HFFc6 (cell line): ENCODE data around the gene BCL2. TPM values are rescaled to one million over a fixed set of nuclear protein-coding genes. Genes with fewer than 3 reads are reported as not detected.

Experiments
- DNase-seq: peaks from one replicate; pipeline ENCODE4 v3.0.0-alpha.2; 2018
- H3K27ac Mint-ChIP-seq: 2 replicates; pipeline ENCODE4 v1.8.0; 2020; ENCODE audit warnings: mild to moderate bottlenecking, mixed read lengths
- H3K27me3 Mint-ChIP-seq: 2 replicates; pipeline ENCODE4 v1.8.0; 2021; ENCODE audit warnings: mild to moderate bottlenecking, moderate library complexity, mixed read lengths; ENCODE audit not compliant: insufficient read depth
- H3K36me3 Mint-ChIP-seq: 2 replicates; pipeline ENCODE4 v1.8.0; 2021; ENCODE audit warnings: low read depth, mixed read lengths
- H3K4me1 Mint-ChIP-seq: 2 replicates; pipeline ENCODE4 v1.8.0; 2020; ENCODE audit warnings: low read depth, mixed read lengths
- H3K4me3 Mint-ChIP-seq: 2 replicates; pipeline ENCODE4 v1.8.0; 2020; ENCODE audit warnings: mild to moderate bottlenecking, moderate library complexity, mixed read lengths
- H3K9me3 Mint-ChIP-seq: 2 replicates; pipeline ENCODE4 v1.8.0; 2020; ENCODE audit warnings: mild to moderate bottlenecking, mixed read lengths
- CTCF ChIP-seq: fragments of 200-600 bp; sonication (generic); IDR thresholded peaks from 2 replicates; pipeline ENCODE4 v1.5.0; 2021; ENCODE audit warnings: antibody characterized with exemption, mild to moderate bottlenecking
- long read RNA-seq: library from polyadenylated mRNA; unstranded; transcript quantifications from one replicate; pipeline ENCODE4 v2.0.0, GENCODE V29; 2019
- total RNA-seq, 6 experiments: library from RNA; stranded (reverse); fragmentation: NEBNext Ultra II Directional; extraction: Animal tissue kit (Norgen Biotek cat#: 25700); gene quantifications; 2 replicates in 1 of 6; 3 replicates in 5 of 6; pipeline ENCODE4 v1.2.3, GENCODE V29; 2021

The BCL2 gene
- 1 to 10 TPM in 2 of 6 experiments, under 1 TPM in 4; 0.17 to 1.1 (median 0.95) TPM for total RNA-seq
- long read RNA-seq = 0 reads

DNA sequence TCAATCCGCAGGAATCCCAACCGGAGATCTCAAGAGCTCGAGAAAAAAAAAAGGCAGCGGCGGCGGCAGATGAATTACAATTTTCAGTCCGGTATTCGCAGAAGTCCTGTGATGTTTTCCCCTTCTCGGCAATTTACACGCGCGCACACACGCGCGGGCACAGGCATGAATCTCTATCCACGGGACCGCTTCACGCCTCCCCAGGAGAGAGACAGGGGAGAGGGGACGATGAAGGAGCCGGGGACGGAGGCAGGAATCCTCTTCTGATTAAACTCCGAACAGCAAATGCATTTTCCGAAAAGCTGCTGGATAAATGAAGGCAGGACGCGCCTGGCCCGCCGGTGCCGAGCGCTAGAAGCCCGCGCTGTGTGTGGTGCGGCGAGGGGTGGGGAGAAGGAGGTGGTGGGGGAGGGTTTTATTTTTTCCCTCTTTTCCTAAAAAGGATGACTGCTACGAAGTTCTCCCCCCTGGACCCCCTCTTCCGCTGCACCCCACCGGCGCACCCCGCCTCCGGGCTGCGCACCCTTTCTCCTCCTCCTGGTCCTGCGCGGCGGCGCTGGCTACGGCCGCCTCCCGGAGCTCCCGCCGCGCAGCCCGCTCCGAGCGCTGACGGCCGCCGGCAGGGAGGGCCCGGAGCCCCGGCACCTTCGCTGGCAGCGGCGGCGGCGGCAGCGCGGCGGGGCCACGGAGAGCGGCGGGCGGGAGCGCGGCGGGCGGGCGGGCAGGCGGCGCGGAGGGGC is at the start of gene BCL2:
Gene BCL2, minus strand, starts transcription at position 387 of the 740 bp plus-strand sequence.
- H3K27me3 Mint-ChIP-seq = peaks cover 31% of the 10 kb centered on the region
- H3K36me3 Mint-ChIP-seq = no peaks in the 10 kb centered on the region; the same call in 1 of the 2 replicates
- DNase-seq = no peak
- H3K4me1 Mint-ChIP-seq = peaks cover 35% of the 10 kb centered on the region
- H3K4me3 Mint-ChIP-seq = peak within 1 kb of the TSS; percentile 93
- no peak for TF ChIP-seq CTCF
- H3K9me3 Mint-ChIP-seq = no peaks in the 10 kb centered on the region
- peak within 1 kb of the TSS; percentile 55; the same call in 1 of the 2 replicates for H3K27ac Mint-ChIP-seq

DNA sequence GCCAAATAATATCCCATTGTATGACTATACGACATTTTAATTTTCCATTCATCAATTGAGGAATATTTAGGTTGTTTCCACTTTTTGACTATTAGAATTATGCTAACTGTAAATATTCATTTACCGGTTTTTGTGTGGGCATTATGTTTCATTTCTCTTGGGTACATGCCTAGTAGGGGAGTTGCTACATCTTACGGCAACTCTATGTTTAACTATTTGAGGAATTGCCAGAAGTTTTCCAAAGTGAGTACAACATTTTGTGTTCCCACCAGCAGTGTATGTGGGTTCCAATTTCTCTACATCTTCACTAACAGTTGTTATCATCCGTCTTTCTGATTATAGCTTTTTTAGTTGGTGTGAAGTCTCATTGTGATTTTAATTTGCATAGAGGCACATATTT is 49.0 kb upstream of the BCL2 start:
- H3K4me3 Mint-ChIP-seq = peak overlapping the region; percentile 95
- no peak for TF ChIP-seq CTCF
- no peaks in the 10 kb centered on the region for H3K9me3 Mint-ChIP-seq
- H3K36me3 Mint-ChIP-seq = peaks cover 12% of the 10 kb centered on the region
- 0 out of 2 replicates have a peak, but pooled peaks cover 1% of the 10 kb centered on the region for H3K27me3 Mint-ChIP-seq
- no peak for DNase-seq
- H3K27ac Mint-ChIP-seq = peak overlapping the region; percentile 88
- H3K4me1 Mint-ChIP-seq = peaks cover 37% of the 10 kb centered on the region

GRCh38 chr18:63367053-63367953 is 47.7 kb upstream of the BCL2 start, which contains the start of gene KDSR:
KDSR (minus strand) TSS chr18:63367206; CDS start chr18:63367118, 88 bp downstream.
- Mint-ChIP-seq H3K27me3 (0 out of 2 replicates have a peak, but pooled peaks cover 1% of the 10 kb centered on the region), H3K4me1 (peaks cover 37% of the 10 kb centered on the region), H3K27ac (peak within 1 kb of the TSS; percentile 88), H3K4me3 (peak within 1 kb of the TSS; percentile 95), H3K9me3 (no peaks in the 10 kb centered on the region), H3K36me3 (peaks cover 14% of the 10 kb centered on the region)
- no peak; the same call in 1 of the 2 replicates for TF ChIP-seq CTCF
- DNase-seq = peak; percentile 99

GRCh38 chr18:63366213-63367052 is 46.9 kb upstream of the BCL2 start:
- peak overlapping the region; percentile 88 for H3K27ac Mint-ChIP-seq
- peaks cover 19% of the 10 kb centered on the region for H3K36me3 Mint-ChIP-seq
- DNase-seq = peak; percentile 68
- peak overlapping the region; percentile 95 for H3K4me3 Mint-ChIP-seq
- no peaks in the 10 kb centered on the region for H3K9me3 Mint-ChIP-seq
- 0 out of 2 replicates have a peak, but pooled peaks cover 1% of the 10 kb centered on the region for H3K27me3 Mint-ChIP-seq
- H3K4me1 Mint-ChIP-seq = peaks cover 37% of the 10 kb centered on the region
- TF ChIP-seq CTCF = no peak

DNA sequence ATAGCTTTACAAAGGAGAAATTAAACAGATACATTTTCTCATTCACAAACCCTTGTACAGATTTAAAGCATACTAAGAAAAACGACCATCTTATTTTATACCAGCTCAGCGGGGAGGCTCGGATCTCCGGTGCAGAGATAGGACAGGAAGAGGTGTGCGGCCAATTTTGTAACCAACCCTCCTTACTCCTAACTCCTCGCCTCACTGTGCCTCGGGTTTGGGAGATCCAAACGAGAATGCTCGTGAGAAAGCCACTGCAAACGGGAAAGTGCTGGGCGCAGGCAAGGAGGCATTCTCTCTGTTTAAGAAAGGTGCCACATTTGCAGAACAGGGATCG is 46.3 kb upstream of the BCL2 start:
- H3K27me3 Mint-ChIP-seq = 0 out of 2 replicates have a peak, but pooled peaks cover 1% of the 10 kb centered on the region
- peak overlapping the region; percentile 95 for H3K4me3 Mint-ChIP-seq
- DNase-seq = no peak
- peaks cover 37% of the 10 kb centered on the region for H3K4me1 Mint-ChIP-seq
- H3K36me3 Mint-ChIP-seq = peaks cover 19% of the 10 kb centered on the region
- no peak for TF ChIP-seq CTCF
- H3K9me3 Mint-ChIP-seq = no peaks in the 10 kb centered on the region
- H3K27ac Mint-ChIP-seq = peak overlapping the region; percentile 88
